ENCODE measurements around the gene MBP.
A peak's percentile ranks its signal among the peaks of the same experiment; 100 is the strongest.

MBP gene

GRCh38 chr18:77100751-77101355, 31.7 kb downstream of the MBP start:
- no peak for DNase-seq (ENCODE audit: low spot score)

- DNase-seq (ENCODE audit: low spot score): no peak
Measured at GRCh38 chr18:77099485-77100370, 32.9 kb downstream of the MBP start.

- no peak for DNase-seq (ENCODE audit: low spot score)
Measured at GRCh38 chr18:77098538-77099174, 33.9 kb downstream of the MBP start.

GRCh38 chr18:77098029-77098428, 34.6 kb downstream of the MBP start:
- no peak for DNase-seq (ENCODE audit: low spot score)

- DNase-seq (ENCODE audit: low spot score): no peak
Measured at GRCh38 chr18:77096936-77097886, 35.4 kb downstream of the MBP start.

- no peak for DNase-seq (ENCODE audit: low spot score)
Measured at GRCh38 chr18:77095391-77096371, 36.9 kb downstream of the MBP start.

GRCh38 chr18:77093586-77093985, 39.0 kb downstream of the MBP start:
- DNase-seq (ENCODE audit: low spot score): no peak

- no peak for DNase-seq (ENCODE audit: low spot score)
Measured at GRCh38 chr18:77093067-77093430, 39.5 kb downstream of the MBP start.

GRCh38 chr18:77092104-77093066, 40.2 kb downstream of the MBP start:
- DNase-seq (ENCODE audit: low spot score): no peak

GRCh38 chr18:77091366-77091765, 41.2 kb downstream of the MBP start:
- no peak for DNase-seq (ENCODE audit: low spot score)

GRCh38 chr18:77090546-77091174, 41.9 kb downstream of the MBP start:
- no peak for DNase-seq (ENCODE audit: low spot score)

- no peak for DNase-seq (ENCODE audit: low spot score)
Measured at GRCh38 chr18:77089723-77090285, 42.8 kb downstream of the MBP start.

GRCh38 chr18:77088963-77089722, 43.4 kb downstream of the MBP start:
- DNase-seq (ENCODE audit: low spot score): peak; percentile 85

- peak; percentile 18 for DNase-seq (ENCODE audit: low spot score)
Measured at GRCh38 chr18:77087393-77088141, 45.0 kb downstream of the MBP start.

GRCh38 chr18:77086656-77087392, 45.8 kb downstream of the MBP start:
- peak; percentile 29 for DNase-seq (ENCODE audit: low spot score)

GRCh38 chr18:77086034-77086433, 46.5 kb downstream of the MBP start:
- no peak for DNase-seq (ENCODE audit: low spot score)

- no peak for DNase-seq (ENCODE audit: low spot score)
Measured at GRCh38 chr18:77084688-77085035, 47.9 kb downstream of the MBP start.
